Measurements from ENCODE around the gene PPP2R2B.

Gene PPP2R2B

DNA sequence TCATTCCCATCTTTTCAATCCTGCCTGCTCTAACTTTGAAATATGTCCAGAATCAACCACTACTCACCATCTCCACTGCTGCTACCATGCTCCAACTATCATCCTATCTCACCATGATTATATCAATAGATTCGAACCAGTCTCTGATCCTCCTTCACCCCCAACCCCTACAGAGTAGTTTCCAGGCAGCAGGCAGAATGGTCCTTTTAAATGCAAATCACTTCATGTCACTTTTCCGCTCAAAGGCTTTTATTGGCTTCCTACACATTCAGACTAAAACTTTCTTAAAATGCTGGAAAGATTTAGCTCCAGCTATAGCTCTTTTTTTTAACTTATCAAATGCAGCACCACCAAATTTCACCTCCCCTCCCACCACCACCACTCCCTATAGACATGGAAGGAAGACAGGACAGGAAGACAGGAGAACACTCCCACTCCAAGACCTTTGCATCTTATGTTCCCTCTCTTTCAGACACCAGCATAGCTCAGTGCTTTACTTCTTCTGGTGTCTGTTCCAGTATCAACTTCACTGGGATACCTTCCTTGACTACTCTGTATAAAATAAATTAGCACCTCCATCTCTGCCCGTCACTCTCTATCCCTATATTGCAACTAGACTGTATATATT, 9.9 kb upstream of the PPP2R2B start:
- no peak for DNase-seq (ENCODE audit: low read depth)

DNA sequence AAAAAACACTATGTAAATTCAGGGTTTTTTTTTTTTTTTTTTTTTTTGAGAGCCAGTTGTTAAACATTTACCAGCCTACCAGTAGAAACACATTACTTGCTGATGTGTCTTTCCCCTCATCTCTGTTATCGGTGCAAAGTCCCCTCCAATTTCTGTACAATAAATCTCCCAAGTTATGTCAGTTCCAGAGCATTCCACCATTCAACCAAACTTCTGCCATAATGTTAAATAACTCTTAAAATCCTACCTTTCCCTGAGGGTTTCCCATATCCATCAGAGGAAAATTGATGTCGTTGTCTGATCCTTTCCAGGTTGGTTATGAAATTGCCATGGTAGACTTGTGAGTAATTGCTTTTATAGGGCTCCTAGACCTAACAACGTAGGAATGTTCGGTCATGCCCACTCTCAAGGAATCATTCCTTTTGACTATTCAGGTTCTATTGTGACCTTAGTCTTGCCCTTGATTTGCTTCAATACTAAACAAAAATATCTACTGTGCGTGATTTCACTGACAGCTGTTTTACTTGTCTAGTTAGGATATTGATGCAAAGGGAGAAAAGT, 5.6 kb upstream of the PPP2R2B start:
- DNase-seq (ENCODE audit: low read depth) = no peak

DNA sequence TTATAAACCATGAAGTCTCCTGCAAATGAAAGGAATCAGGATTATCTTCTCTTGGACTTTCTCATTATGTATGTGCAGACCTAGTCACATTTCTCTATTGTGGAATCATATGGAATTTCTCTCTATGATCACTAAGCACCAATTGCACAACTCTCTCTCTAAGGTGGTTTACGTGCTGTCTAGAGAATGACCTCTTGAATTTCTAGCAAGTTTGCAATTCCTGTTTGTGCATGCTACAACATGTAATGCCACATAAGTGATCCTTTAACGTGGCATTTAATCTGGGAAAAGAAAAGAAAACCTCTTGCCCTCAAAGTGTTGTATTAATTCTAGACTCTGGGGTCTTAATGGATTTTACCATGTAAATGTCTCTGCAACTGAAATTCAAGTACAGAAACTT, 5.0 kb upstream of the PPP2R2B start:
- no peak for DNase-seq (ENCODE audit: low read depth)

DNA sequence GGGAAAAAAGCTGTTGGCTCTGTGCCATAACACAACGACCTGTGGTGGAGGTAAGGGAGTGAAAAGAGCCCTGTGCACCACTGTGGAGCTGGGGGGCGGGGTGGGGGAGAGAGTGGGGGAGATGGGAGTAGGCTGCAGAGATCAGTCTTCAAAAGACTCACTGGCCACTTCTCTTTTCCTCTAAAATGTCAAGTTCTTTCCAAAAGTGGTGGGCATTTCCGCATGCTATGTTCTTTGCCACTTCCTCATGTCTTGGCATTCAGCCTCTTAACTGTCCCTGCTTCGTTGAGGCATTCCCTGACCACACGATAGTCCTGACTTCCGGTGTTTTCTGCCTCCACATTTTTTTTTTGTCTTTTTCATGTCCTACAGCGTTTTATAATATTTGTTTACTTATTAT, 2.4 kb upstream of the PPP2R2B start:
- DNase-seq (ENCODE audit: low read depth) = no peak

DNA sequence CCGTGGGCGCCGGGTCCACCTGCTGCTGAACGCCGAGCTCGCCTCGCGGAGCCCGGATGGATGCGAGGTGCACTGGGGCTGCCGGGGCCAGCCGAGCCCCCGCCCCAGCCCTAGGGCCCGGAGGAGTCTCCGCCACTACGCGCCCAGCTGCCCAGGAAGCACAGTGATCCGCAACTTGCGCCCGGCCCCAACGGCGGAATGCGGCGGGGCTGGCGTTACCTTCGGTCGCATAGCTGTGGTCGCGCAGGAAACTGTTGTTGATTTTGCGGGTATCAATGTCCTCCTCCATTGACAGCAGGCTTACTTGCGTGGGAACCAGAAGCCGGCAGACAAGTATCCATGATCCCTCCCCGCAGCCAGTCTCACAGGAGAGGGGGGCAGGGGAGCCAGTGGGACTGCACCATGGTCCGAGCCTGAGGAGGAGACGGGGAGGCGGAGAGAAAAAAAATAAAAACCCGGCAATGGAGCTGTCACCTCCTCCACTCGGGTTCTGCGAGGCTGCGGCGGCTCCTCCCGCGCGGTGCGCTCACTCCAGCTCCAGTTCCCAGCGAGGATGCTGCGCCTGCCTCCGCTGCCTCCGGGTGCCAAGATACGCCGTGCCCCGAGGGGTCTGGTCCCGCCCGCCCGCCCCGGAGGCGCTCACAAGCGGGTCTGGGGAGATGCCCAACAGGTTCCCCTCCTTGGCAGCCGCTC, 628 bp downstream of the PPP2R2B start:
- peak; percentile 3 for DNase-seq (ENCODE audit: low read depth)

DNA sequence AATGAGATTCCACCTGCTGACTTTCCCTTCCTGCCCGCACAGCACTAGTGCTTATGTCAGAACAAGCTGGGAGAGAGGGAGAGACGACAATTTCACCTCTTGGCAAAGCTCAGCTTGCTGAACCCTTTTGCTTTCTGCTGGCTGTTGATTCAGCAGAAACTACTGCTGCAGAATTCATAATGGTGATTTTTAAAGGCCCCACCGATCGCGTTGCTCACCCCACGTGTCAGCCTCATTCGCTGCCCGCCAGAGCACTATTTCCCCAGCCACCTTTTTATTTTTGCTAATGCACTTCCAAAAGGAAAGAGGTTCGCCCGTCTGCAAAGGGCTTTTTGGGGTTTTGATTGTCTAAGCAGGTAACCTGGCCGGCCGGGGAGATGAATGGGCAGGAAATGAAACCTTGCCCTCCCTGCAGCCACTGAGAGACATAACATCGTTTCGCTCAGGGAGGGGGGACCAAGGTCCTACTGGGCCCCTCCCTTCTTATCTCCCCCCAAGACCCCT, 1.3 kb downstream of the PPP2R2B start:
- no peak for DNase-seq (ENCODE audit: low read depth)

DNA sequence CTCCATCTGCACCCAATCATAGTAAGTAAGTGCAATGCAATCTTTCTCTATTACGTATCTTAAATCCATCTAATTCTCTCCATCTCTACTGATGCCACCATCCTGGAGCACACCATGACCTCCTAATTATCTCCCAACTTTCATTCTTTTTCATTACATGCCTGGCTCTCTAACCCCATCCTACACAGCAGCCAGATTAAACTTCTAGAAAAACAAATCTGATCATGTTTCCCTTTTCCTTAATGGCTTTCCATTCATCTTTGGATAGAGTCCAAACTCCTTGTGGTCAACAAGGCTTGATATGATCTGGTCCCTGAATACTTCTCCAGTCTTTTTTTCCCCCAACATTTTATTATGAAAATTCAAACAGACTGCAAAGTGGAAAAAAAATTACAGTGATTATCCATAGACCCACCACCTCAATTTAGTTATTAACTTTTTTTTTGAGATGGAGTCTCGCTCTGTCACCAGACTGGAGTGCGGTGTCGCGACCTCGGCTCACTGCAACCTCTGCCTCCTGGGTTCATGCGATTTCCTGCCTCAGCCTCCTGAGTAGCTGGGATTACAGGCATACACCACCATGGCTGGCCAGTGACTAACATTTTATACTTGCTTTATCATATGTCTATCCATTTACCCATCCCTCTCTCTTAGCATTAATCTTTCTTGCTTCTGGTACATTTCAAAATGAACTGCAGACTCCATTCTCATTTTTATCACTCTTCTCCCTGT, 5.2 kb downstream of the PPP2R2B start:
- DNase-seq (ENCODE audit: low read depth) = no peak

DNA sequence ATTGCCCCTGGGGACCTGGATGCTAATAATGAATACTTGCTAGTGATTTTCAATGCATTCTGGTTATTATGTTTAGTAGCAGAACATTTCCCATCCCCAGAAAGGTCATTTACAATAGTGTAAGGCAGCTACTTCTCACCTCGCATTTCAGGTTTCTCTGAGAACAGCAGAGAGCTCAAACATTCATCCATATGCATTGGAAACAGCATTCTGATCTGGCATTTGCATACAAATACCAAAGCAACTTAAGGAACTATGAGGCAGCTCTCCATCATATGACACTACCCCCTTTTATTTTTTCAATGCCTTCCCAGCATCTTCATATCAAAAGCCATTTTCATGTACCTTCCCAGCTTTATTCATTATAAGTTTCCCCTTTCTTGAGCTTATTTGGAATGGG, 6.4 kb downstream of the PPP2R2B start:
- no peak for DNase-seq (ENCODE audit: low read depth)

DNA sequence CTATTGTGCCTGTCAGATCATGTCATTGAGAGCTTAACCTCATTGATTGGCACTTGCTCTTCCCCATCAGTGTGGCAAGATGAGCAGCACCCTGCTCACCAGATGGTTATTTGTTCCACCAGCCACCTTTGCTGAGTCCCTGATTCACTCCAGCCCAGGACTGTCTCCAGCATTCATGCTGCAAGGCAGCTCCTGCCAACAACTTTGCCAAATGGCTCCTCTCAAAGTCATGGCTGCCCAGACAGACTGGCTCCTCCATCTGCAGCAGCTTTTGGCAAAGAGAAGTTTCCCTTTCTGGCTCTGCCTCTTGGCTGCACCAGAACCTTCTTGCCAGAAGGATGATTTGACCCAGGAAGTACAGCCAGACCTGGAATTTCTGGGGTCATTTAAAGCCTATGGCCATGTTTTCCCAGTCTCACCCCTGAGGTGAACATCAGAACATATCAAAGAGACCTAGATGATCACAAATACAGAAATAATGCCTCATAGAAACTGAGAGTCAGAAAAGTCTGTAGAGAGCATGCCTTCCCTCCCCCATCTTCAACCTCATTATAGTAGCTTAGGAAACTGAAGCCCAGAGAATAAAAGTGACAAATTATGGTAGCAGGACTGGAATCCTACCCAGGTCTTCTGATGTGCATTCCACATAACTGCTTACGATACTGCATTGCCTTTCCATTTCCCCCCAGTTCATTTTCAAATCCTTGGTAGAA, 10.4 kb downstream of the PPP2R2B start:
- DNase-seq (ENCODE audit: low read depth) = no peak

DNA sequence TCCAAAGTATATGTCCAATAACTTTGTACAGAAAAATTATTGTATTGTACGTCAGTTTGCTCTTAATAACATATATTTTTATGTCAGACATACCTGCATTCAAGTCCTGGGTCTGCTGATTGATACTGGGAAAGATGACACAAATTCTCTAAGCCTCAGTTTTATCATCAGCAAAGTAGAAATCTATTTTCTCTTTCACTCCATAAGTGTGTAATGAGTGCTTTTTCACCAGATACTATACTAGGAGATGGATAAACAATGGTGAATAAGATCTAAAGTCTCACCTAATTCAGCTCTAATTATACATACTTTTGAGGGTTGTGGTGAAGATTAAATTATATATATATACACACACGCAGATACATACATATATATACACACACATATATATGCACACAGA, 12.3 kb downstream of the PPP2R2B start:
- no peak for DNase-seq (ENCODE audit: low read depth)

DNA sequence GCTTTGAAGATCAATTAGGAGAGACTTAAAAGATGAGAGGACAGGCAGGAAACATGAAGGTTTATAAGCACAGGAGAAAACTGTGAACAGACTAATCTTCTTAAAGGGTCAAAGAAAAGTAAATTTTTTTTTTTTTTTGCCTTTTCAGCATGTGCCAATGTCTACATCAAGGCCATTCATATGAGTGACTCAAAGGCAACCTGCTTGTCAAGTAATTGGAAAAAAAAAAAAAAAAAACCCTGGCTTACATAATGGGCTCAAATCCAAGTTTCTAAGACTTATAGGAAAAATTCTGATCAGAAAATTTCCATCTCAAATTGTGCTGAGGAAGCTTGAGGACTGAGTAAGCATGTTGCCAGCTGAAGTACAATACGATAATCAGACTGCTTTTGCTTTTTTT, 15.9 kb downstream of the PPP2R2B start:
- DNase-seq (ENCODE audit: low read depth) = no peak

DNA sequence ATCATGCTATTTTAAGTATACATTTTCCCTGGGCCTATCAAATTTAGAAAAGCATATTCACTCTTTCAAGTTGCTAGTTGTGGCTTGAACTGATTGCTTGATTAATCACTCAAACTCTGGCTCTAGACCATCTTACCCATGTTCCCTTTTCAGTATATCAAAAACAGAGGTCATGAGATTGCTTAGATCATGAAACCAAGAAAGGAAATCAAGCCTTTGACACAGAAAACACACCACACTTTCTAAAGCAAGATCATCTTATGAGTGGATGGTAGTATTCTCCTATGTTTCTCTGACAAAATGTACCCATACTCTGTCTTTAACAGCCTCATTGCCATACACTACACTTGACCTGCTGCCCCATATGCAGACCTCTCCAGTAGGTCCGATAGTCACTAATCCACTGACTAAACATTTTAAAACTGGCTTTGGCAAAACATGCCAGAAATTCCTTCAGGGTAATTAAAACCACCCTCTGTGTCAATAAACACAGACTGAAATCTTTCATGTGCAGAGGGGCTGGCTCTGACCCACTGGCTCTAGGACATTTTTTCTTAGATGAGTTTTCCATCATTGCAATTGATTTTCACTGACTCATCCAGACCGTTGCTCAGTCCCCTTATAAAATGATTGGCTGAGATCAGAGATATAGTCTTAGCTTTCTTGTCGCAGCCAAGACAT, 18.2 kb downstream of the PPP2R2B start:
- DNase-seq (ENCODE audit: low read depth) = no peak

DNA sequence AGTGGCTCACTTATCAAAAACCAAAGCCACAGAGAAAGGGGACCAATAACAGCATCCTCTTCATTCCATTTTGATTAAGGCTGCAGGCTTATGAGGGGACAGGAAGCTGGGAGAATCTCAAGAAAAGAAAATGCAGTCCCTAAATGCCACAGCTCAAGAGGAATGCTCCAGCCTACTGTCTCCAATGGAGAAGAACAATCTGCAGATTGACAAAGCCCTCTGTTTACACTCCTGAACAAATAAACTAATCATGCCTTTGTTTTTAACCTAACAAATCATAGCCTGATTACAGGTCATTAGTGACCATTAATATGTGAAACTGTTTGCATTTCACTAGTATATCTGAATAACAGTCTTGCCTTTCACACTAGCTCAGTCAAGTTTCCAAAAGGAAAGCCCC, 26.5 kb downstream of the PPP2R2B start:
- no peak for DNase-seq (ENCODE audit: low read depth)

DNA sequence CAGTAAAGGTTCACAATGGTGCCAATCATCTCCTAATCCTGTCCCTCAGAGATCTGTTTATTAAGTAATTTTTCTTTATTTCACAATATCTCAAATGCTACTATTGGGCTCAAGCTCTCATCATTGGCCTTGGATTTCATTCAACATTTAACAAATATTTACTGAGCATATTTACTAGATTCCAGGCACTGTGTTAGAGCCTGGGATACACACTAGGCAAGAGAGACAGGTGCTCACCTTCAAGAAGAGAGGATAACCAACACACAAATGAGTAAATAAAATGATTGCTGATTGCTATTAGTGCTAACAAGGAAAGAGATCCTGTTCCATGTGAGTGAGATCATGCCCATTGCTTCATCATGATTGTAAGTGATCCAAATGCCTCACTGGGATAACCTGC, 27.4 kb downstream of the PPP2R2B start:
- no peak for DNase-seq (ENCODE audit: low read depth)

DNA sequence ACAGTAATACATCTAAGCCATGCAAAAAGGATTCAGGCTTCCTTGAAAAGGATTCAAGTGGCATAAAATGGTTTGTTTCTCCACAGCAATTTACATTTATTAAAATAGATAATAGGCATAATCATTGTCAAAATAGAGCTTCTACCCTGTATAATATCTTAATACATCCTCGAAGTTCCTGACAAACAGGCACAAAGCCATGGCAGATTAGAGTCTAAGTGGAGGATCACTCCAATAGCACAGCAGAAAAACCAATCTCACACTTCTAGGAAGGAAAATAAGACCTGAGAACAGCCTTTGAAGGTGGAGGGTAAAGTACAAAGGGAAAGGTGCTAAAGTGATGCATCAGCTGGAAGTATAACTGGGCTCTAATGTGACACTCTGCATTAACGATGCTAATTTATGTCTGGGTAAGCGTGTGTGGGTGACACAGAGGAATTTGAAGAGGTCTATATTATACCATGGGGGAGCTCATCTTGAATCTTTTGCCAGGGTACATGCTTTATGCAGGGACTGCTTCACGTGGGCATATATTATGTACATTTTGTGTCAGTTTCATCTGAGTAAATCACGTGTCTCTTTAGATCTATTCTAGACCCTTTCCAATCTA, 28.8 kb downstream of the PPP2R2B start:
- no peak for DNase-seq (ENCODE audit: low read depth)

DNA sequence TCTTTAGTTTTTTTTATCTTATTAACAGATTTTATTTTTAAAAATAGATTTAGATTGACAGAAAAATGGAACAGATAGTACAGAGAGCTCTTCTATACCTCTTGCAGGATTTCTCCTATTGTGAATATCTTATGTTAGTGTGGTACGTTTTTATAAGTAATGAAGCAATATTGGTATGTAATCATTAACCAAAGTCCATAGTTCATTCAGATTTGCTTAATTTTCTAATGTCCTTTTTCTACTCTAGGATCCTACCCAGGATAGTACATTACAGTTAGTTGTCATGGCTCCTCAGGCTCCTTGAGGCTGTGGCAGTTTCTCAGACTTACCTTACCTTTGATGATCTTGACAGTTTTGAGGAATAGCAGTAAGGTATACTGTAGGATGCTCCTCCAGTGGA, 30.4 kb downstream of the PPP2R2B start:
- DNase-seq (ENCODE audit: low read depth) = no peak

DNA sequence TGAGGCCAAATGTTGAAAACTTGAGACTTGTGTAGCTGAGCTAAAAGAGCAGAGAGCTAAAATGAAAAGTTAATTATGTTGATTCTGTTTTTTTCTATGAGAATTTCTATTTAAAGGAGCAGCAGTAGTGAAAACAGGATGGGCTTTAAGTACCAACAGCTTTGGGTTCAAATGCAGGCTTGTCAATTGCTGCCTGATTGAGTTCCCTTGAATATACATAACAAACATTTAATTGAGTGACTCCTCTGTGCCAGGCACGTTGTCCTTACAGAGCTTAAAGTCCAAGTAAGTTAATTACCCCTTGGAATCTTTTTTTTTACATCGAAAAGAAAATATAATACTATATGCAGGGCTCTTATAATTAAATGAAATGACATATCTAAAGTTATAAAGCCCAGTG, 38.5 kb downstream of the PPP2R2B start:
- no peak for DNase-seq (ENCODE audit: low read depth)

DNA sequence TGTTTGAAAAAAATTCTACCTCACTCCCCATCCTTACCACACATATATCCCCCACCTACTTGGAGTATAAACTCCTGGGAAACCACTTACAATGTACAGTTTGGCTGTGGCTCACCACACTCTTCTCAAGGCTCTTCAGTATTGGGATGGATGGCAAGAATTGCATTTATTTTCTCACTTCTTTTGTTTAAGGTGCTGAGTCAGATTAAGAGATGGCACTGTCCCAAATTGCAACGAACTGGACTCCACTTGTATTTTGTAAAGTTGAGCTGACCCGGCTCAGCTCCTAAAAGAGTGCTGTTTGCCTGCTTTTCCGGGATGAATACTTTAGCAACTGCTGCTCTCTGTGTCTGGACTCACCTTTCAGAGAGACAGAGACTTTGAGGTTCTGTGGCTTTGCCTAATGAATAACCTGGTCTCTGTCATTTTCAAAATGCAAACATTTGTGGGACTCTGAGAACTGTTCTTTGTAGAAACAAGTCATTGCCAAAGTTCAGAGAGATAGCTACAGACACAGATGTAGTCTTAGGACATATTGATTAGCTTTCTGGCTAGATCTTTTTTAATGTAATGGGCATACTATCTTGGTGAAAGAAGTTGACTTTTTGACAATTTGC, 42.2 kb downstream of the PPP2R2B start:
- no peak for DNase-seq (ENCODE audit: low read depth)

DNA sequence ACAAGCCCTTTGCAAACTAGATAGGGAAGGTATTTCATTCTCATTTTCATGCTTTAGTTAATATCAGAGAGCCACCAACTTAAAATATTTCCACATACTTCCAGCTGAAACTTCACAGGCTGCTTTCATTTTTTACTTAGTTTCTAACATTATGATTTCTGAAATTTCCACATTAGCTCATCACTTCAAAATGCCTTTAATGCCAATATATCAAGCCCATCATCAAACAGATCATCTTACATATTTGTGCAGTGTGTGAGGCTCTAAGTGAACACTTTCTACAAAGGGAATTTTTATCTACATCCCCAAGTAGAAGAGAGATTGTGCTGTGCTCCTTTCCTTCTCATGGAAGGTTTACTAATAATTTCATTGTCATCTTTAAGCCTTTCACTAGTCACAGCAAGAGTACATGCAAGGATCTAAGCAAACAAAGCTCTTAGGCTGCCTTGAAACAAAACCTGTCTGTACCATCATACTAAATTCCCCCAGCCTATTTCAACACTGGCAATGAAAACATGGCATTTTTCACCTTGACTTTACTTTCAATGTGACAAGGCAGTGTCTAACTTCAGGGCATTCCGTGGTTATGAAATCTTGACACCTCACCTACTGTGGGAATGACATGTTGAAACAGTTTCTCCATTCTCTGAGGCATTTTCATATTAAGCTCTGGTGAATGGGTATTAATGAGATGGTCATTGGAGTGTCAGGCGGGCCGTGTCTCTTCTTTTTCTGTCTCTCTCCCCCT, 45.4 kb downstream of the PPP2R2B start:
- no peak for DNase-seq (ENCODE audit: low read depth)

DNA sequence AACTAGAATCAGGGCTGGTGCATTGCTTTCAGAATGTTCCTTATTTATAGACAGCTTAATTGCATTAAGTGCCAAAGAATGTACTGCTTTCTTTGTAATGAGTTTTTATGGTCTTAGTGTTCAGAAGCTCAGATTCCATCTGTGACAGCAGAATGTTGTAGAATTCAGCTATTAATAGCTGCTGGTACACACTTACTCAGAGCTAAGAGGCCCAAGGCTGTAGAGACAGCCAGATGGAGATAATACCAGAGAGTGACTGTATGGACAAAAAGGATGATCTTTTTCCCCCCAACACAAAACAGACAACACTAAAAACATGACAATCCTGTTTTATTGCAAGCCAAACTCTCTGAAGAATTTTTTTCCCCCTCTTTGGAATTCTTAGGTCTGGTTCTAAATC, 50.2 kb downstream of the PPP2R2B start:
- no peak for DNase-seq (ENCODE audit: low read depth)

Data from activated T-helper 9 cell treated with anti-CD3 and anti-CD28 coated beads, Interleukin-2, amount 50 U/mL, for 16 hours (primary cell).